AG09319 (cell line): ENCODE measurements around the gene ECT2.
"Not testable (repeated sequence)": the region's sequence is repeated elsewhere in the genome, so short reads cannot be mapped to it uniquely, and the experiment has no call there.

ENCODE experiments used
- DNase-seq: peaks from one replicate; pipeline ENCODE4 v3.0.0-alpha.2; 2010; ENCODE audit warnings: low read depth; ENCODE audit errors: extremely low read depth
- CTCF ChIP-seq: IDR thresholded peaks from 2 replicates; pipeline ENCODE4 v1.5.1; 2011; ENCODE audit warnings: low read depth, mild to moderate bottlenecking, inconsistent platforms, low read length, moderate library complexity

ECT2 gene

GRCh38 chr3:172859041-172859440, 108.5 kb downstream of the ECT2 start:
- DNase-seq: no peak
- no peak for TF ChIP-seq CTCF

GRCh38 chr3:172866726-172867350, 116.3 kb downstream of the ECT2 start:
- not testable (repeated sequence) for DNase-seq

DNA sequence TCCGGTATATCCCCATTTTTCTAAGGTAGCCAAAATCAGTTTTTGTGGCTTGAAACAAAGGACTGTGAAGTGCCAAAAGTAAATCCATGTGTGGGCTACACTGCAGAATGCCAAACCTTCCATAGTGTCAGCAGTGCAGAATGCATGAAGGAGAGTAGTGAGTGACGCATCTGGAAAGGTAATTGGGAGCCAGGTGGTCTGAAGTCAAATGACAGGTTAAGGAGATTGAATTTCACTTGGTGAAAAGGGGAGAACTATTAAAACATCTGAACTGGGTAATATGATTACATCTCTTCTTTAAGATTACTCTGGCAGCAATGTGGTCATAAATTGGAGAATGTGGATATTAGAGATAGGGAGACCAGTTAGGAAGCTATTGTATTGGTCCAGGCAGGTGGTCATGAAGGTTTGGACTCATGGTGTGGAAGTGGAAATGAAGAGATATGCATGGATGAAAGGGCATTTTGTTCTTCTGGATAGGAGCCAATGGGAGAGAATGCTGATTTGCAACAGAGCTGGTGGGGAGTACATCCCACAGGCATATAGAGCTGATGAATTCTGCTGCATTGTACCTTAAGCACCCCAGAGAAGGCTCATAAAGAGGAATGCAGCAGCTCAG, 118.2 kb downstream of the ECT2 start:
- no peak for DNase-seq
- TF ChIP-seq CTCF: no peak

DNA sequence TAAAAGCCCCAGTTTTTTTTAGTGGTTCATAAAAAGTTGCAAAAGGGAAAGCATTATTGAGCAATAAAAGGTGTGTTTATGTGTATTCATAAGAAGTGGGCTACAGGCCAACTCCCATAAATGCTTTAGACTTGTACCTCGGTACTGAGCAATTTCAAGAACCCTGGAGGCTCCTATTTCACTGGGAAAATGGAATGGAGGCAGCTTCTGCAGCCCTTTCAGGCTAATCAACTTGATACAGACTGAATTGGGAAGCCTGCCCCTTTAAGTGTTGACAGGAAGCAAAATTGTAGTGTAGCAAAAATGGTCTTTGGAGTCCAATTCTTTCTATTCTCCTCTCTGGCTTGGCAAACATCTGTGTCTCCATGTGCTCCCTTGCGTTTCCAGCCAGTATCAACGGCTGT, 118.8 kb downstream of the ECT2 start:
- TF ChIP-seq CTCF: no peak
- no peak for DNase-seq

DNA sequence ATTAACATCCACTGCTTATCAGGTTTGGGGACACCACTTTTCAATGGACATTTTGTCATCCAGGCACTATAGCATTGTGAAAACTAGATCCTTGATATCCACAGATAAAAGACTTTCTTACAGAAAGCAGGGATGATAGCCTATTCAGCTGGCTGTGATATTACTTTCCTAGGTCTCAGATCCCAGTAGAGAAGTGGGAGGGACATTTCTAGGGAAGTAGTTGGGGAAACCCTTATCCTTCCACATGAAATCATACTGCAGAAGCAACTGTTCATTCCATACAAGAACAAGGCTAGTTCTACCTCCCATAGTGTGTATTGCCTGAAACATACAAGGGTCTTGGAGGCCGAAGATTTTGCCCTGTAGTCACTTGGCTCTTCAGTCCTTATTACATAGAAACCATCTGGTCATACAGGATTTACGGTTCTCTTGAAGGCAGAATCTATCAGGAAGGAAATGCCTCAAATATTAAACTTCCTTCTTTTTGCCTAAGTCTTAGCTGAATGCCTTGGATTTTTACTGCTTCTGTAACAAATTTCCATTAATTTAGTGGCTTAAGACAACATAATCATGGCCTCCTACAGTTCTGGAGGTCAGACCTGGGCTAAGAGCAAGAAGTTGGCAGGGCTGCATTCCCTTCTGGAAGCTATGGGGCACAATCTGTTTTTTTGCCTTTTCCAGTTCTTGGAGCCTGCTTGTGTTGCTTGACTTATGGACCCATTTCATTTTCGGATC, 119.4 kb downstream of the ECT2 start:
- TF ChIP-seq CTCF: no peak
- DNase-seq: no peak
